PC-3 (cell line): ENCODE measurements around the gene ABCA3.

Experiments used
- EZH2 ChIP-seq: fragments of 300-600 bp; sonication (generic); IDR thresholded peaks from one replicate; pipeline ENCODE4 v1.6.1; 2017; ENCODE audit warnings: antibody characterized with exemption, mild to moderate bottlenecking, low read length; ENCODE audit not compliant: unreplicated experiment
- TF ChIP-seq, protein P1 (sequence below): fragments of 300-600 bp; sonication (generic); conservative IDR thresholded peaks from 2 replicates; pipeline ENCODE4 v1.5.1; 2017; ENCODE audit warnings: antibody characterized with exemption, low read depth, mild to moderate bottlenecking, low read length

DNA sequence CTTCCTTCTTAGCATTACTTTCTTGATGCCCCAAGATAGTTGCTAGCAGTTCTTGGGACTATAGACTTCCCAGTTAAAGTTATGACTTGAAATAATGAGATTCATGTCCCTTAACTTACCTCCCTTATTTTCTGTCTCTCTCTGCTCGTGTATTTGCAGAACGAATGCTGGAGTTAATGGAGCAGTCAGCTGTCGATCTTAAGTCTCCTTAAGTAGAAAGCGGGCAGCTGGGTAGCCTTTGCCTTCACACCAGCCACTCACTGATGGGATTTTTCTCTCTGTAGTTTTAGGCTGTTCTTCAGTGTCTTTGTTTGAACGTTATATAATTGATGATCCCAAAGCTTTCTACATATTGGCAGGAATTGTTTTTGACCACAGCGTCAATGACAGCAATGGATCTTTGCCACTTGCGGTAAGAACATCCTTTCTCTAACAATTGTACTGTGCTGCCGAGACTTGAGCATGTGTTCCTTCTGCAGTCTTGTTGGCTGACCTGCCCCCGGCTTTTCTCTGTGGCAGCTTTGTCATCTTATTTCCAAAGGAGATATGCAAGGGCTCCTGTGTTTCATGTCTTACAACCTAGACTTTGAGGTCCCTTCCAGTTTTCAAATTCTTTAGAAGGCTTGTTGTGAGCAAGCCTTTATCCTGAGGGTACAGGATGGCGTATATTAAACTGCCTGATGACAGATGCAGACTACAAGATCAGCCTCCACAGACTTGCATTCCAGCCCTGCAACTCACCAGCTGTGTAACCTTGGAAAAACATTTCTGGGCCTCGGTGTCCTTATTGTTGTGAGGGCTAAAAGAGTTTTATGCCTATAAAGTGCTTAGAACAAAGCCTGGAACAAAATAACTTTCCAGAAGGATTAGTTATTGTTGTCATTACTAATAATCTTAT, 25.1 kb upstream of the ABCA3 start:
- TF ChIP-seq, protein P1, sequence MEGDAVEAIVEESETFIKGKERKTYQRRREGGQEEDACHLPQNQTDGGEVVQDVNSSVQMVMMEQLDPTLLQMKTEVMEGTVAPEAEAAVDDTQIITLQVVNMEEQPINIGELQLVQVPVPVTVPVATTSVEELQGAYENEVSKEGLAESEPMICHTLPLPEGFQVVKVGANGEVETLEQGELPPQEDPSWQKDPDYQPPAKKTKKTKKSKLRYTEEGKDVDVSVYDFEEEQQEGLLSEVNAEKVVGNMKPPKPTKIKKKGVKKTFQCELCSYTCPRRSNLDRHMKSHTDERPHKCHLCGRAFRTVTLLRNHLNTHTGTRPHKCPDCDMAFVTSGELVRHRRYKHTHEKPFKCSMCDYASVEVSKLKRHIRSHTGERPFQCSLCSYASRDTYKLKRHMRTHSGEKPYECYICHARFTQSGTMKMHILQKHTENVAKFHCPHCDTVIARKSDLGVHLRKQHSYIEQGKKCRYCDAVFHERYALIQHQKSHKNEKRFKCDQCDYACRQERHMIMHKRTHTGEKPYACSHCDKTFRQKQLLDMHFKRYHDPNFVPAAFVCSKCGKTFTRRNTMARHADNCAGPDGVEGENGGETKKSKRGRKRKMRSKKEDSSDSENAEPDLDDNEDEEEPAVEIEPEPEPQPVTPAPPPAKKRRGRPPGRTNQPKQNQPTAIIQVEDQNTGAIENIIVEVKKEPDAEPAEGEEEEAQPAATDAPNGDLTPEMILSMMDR: no peak
- no peak for TF ChIP-seq EZH2
